A549 treated with CORT108297 at 1 μM for 4 hours (cell line): ENCODE data around the gene CXorf49B. TPM values are rescaled to one million over a fixed set of nuclear protein-coding genes. Genes with fewer than 3 reads are reported as not detected.

Source experiments
- total RNA-seq: library from RNA; stranded (reverse); fragments of 200-300 nt; extraction: Qiagen RNA extraction; gene quantifications from 5 replicates; pipeline ENCODE4 v1.2.3, GENCODE V29; 2022

Gene CXorf49B
- not detected in 5 replicates for total RNA-seq

GRCh38 chrX:71763049-71763448, at the start of gene CXorf49B:
TSS of gene CXorf49B (plus strand) at chrX:71763349. CDS start at chrX:71763424, 75 bp downstream.

GRCh38 chrX:71718185-71718584, 45.0 kb upstream of the CXorf49B start, which contains the start of gene CXorf49:
TSS of gene CXorf49 (minus strand) at chrX:71718285. CDS start at chrX:71718151, 134 bp downstream.

Other genes with a start within 250 kb of the CXorf49B start
- 30.0 to 46.7 TPM (median 44.1 TPM) in 5 replicates for gene OGT, start 230.2 kb upstream of the CXorf49B start, total RNA-seq
- gene GCNA, start 184.9 kb upstream of the CXorf49B start, total RNA-seq = 1.3 to 1.6 TPM (median 1.4 TPM) in 5 replicates
- 0.05 to 0.16 TPM in 2 of 5 replicates, not detected in the others for gene CXCR3, start 144.8 kb upstream of the CXorf49B start, total RNA-seq
- gene CXorf49, start 45.1 kb upstream of the CXorf49B start, total RNA-seq = not detected in 5 replicates
- gene NHSL2, start 147.5 kb downstream of the CXorf49B start, total RNA-seq = 0.30 to 0.41 TPM (median 0.36 TPM) in 5 replicates